ENCODE results near the gene EMILIN2.

The EMILIN2 gene

GRCh38 chr18:2927745-2928144 lies 80.9 kb downstream of the EMILIN2 start:
- H3K27me3 ChIP-seq (ENCODE audit: control insufficient read depth, insufficient read depth, low read length) = no peaks in the 10 kb centered on the region

GRCh38 chr18:2932247-2933181 lies 85.7 kb downstream of the EMILIN2 start:
- Histone ChIP-seq H3K9ac (no peak overlapping the region), H3K9me3 (ENCODE audit: control insufficient read depth, low read length) (no peaks in the 10 kb centered on the region), H3K36me3 (ENCODE audit: control insufficient read depth, insufficient read depth, low read length) (no peaks in the 10 kb centered on the region), H2AFZ (peak overlapping the region; percentile 58), H3K4me1 (peaks cover 26% of the 10 kb centered on the region), H3K4me3 (ENCODE audit: low read depth, low read length) (no peak overlapping the region), H3K4me2 (ENCODE audit: low read length) (no peak overlapping the region), H3K27me3 (ENCODE audit: control insufficient read depth, insufficient read depth, low read length) (no peaks in the 10 kb centered on the region), H3K27ac (peak overlapping the region; percentile 29), H3K79me2 (no peaks in the 10 kb centered on the region)
- peak; percentile 87 for TF ChIP-seq CTCF (IDR thresholded peaks at IDR 0.05)

More at GRCh38 chr18:2927745-2928144, 80.9 kb downstream of the EMILIN2 start:
- TF ChIP-seq CTCF (IDR thresholded peaks at IDR 0.05) = no peak
- Histone ChIP-seq H3K9ac (no peak overlapping the region), H2AFZ (no peak overlapping the region), H3K4me1 (peaks cover 52% of the 10 kb centered on the region), H3K36me3 (ENCODE audit: control insufficient read depth, insufficient read depth, low read length) (no peaks in the 10 kb centered on the region), H3K4me3 (ENCODE audit: low read depth, low read length) (no peak overlapping the region), H3K27ac (peak overlapping the region; percentile 68), H3K79me2 (no peaks in the 10 kb centered on the region), H3K9me3 (ENCODE audit: control insufficient read depth, low read length) (no peaks in the 10 kb centered on the region), H3K4me2 (ENCODE audit: low read length) (no peak overlapping the region)

DNA sequence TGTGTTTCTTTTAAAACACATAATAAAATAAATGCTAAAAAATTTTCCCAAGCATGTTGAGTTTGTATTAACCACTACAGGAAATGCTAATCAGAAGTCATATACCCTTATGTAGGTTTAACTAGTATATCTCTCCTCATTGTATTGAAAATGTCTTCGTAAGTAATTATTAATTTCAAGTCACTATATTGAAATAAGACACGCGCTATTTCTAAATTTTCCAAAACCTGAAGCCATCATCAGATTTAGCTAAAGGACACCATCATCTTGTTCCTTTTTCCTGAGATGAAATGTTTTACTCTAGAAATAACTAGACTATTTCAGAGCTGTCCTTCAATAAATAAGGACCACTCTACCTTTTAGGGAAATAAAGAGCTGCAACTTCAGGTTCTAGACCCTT lies 87.2 kb downstream of the EMILIN2 start:
- Histone ChIP-seq H3K4me1 (peaks cover 21% of the 10 kb centered on the region), H3K27ac (no peak overlapping the region), H3K9me3 (ENCODE audit: control insufficient read depth, low read length) (no peaks in the 10 kb centered on the region), H3K4me2 (ENCODE audit: low read length) (no peak overlapping the region), H3K4me3 (ENCODE audit: low read depth, low read length) (no peak overlapping the region), H3K36me3 (ENCODE audit: control insufficient read depth, insufficient read depth, low read length) (no peaks in the 10 kb centered on the region), H3K9ac (no peak overlapping the region), H3K79me2 (no peaks in the 10 kb centered on the region), H3K27me3 (ENCODE audit: control insufficient read depth, insufficient read depth, low read length) (no peaks in the 10 kb centered on the region), H2AFZ (no peak overlapping the region)
- no peak for TF ChIP-seq CTCF (IDR thresholded peaks at IDR 0.05)

DNA sequence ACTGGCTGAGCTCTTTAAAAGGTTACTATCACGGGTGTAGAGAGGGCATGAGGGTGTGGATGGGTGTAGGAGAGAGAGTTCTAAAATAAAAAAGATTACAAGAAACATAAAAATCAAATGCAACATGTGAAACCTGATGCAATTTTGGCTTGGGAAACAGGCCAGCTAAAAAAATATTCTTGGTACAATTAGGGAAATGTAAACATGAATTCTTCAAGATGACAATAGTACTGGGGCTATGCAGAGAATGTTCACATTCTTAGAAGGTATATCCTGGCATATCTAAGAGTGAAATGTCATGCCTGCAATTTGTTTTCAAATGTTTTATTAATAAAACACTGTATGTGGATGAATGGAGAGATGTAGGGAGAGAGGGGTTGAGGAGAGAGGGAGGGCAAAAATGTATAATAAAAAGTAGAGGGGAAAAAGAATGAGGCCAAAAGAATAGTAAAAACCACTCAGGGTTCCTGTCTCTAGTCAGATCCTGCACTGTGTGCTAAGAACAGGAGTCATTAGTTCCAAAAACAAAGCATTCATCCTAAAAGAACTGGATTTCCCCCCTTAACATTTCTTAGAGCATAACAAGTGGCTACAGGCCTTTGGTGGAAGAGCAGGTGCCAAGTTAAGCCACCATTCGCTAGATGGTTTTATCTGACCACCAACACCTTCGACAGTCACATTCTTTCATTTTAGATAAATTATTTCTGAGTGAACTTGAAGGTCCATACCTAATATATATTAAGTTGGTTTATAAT lies 88.8 kb downstream of the EMILIN2 start:
- peaks cover 18% of the 10 kb centered on the region for H3K4me1 ChIP-seq
- H2AFZ ChIP-seq = no peak overlapping the region
- H3K27ac ChIP-seq = no peak overlapping the region
- no peaks in the 10 kb centered on the region for H3K27me3 ChIP-seq (ENCODE audit: control insufficient read depth, insufficient read depth, low read length)
- H3K4me2 ChIP-seq (ENCODE audit: low read length) = no peak overlapping the region
- H3K9ac ChIP-seq = no peak overlapping the region
- no peak for TF ChIP-seq CTCF (IDR thresholded peaks at IDR 0.05)
- H3K36me3 ChIP-seq (ENCODE audit: control insufficient read depth, insufficient read depth, low read length) = no peaks in the 10 kb centered on the region
- H3K4me3 ChIP-seq (ENCODE audit: low read depth, low read length) = no peak overlapping the region
- H3K79me2 ChIP-seq = no peaks in the 10 kb centered on the region
- H3K9me3 ChIP-seq (ENCODE audit: control insufficient read depth, low read length) = no peaks in the 10 kb centered on the region

All from parathyroid adenoma (tissue), 2 donors.